ENCODE results near the gene MTCH2.

DNA sequence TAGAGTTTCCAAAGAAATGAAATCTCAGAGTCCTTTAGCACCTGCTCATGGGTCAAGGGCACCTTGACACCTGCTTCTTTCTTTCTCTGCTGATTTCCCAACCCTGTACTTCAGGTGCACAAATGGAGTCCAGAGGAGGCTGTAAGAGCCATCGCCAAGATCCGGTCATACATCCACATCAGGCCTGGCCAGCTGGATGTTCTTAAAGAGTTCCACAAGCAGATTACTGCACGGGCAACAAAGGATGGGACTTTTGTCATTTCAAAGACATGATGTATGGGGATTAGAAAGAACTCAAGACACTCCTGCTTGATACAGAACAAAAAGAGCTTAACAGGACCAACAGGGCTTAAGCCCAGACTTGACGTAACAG, 71.0 kb downstream of the MTCH2 start:
- no peak for TF ChIP-seq POLR2A (IDR thresholded peaks at IDR 0.05)
- TF ChIP-seq, protein P1, sequence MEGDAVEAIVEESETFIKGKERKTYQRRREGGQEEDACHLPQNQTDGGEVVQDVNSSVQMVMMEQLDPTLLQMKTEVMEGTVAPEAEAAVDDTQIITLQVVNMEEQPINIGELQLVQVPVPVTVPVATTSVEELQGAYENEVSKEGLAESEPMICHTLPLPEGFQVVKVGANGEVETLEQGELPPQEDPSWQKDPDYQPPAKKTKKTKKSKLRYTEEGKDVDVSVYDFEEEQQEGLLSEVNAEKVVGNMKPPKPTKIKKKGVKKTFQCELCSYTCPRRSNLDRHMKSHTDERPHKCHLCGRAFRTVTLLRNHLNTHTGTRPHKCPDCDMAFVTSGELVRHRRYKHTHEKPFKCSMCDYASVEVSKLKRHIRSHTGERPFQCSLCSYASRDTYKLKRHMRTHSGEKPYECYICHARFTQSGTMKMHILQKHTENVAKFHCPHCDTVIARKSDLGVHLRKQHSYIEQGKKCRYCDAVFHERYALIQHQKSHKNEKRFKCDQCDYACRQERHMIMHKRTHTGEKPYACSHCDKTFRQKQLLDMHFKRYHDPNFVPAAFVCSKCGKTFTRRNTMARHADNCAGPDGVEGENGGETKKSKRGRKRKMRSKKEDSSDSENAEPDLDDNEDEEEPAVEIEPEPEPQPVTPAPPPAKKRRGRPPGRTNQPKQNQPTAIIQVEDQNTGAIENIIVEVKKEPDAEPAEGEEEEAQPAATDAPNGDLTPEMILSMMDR (IDR thresholded peaks at IDR 0.05) = no peak

All from uterus (tissue), 2 donors.